ENCODE measurements around the gene SEPHS1. TPM values are rescaled to one million over a fixed set of nuclear protein-coding genes. Genes with fewer than 3 reads are reported as not detected.

The SEPHS1 gene
- total and polyA plus RNA-seq, 2 donors = 39.9 to 52.4 TPM

- Histone ChIP-seq H3K4me1 (ENCODE audit: insufficient read depth) (no peaks in the 10 kb centered on the region), H3K4me3 (ENCODE audit: low read depth, low read length) (no peak overlapping the region), H3K36me3 (ENCODE audit: insufficient read depth) (no peaks in the 10 kb centered on the region), H3K27ac (ENCODE audit: low read depth) (peak overlapping the region; percentile 28)
- DNase-seq (ENCODE audit: extremely low spot score) = no peak
- WGBS = 47% methylated on average over 14 of the region's 14 CpGs
Measured at GRCh38 chr10:13271552-13272163, 76.4 kb downstream of the SEPHS1 start.

GRCh38 chr10:13270877-13271551 is 77.1 kb downstream of the SEPHS1 start:
- no peak for DNase-seq (ENCODE audit: extremely low spot score)
- no peak overlapping the region for H3K27ac ChIP-seq (ENCODE audit: low read depth)
- no peaks in the 10 kb centered on the region for H3K36me3 ChIP-seq (ENCODE audit: insufficient read depth)
- no peaks in the 10 kb centered on the region for H3K4me1 ChIP-seq (ENCODE audit: insufficient read depth)
- WGBS = 75% methylated on average over 9 of the region's 9 CpGs
- H3K4me3 ChIP-seq (ENCODE audit: low read depth, low read length) = no peak overlapping the region

GRCh38 chr10:13268841-13269240 is 79.3 kb downstream of the SEPHS1 start:
- Histone ChIP-seq H3K4me3 (ENCODE audit: low read depth, low read length) (no peak overlapping the region), H3K27ac (ENCODE audit: low read depth) (no peak overlapping the region), H3K4me1 (ENCODE audit: insufficient read depth) (no peaks in the 10 kb centered on the region), H3K36me3 (ENCODE audit: insufficient read depth) (no peaks in the 10 kb centered on the region)
- WGBS = 10% methylated on average over 3 of the region's 3 CpGs
- DNase-seq (ENCODE audit: extremely low spot score) = no peak

- Histone ChIP-seq H3K4me1 (ENCODE audit: insufficient read depth) (no peaks in the 10 kb centered on the region), H3K36me3 (ENCODE audit: insufficient read depth) (no peaks in the 10 kb centered on the region), H3K4me3 (ENCODE audit: low read depth, low read length) (no peak overlapping the region), H3K27ac (ENCODE audit: low read depth) (no peak overlapping the region)
- 73% methylated on average over 4 of the region's 4 CpGs for WGBS
- DNase-seq (ENCODE audit: extremely low spot score) = no peak
Measured at GRCh38 chr10:13268310-13268709, 79.8 kb downstream of the SEPHS1 start.

Other genes starting within 250 kb of the SEPHS1 start
- gene OPTN, start 248.1 kb downstream of the SEPHS1 start, total RNA-seq = 38.5 TPM
- gene OPTN, start 248.1 kb downstream of the SEPHS1 start, polyA plus RNA-seq = 54.9 TPM
- gene MCM10, start 186.7 kb downstream of the SEPHS1 start, total RNA-seq = 4.5 TPM
- gene MCM10, start 186.7 kb downstream of the SEPHS1 start, polyA plus RNA-seq = 0.14 TPM
- not detected for gene UCMA, start 113.9 kb downstream of the SEPHS1 start, total RNA-seq
- not detected for gene UCMA, start 113.9 kb downstream of the SEPHS1 start, polyA plus RNA-seq
- gene PHYH, start 48.2 kb downstream of the SEPHS1 start, total RNA-seq = 20.8 TPM
- gene PHYH, start 48.2 kb downstream of the SEPHS1 start, polyA plus RNA-seq = 38.3 TPM
- 8.8 TPM for gene BEND7, start 180.7 kb upstream of the SEPHS1 start, total RNA-seq
- gene BEND7, start 180.7 kb upstream of the SEPHS1 start, polyA plus RNA-seq = 8.0 TPM
- gene PRPF18, start 238.7 kb upstream of the SEPHS1 start, total RNA-seq = 44.4 TPM
- gene PRPF18, start 238.7 kb upstream of the SEPHS1 start, polyA plus RNA-seq = 17.4 TPM

All from urinary bladder (tissue), 4 donors.